ENCODE data around the gene FNDC3B. TPM values are rescaled to one million over a fixed set of nuclear protein-coding genes. Genes with fewer than 3 reads are reported as not detected.

Gene FNDC3B
- total and polyA plus RNA-seq, 4 donors: 13.3 to 175 (median 100) TPM

- DNase-seq (no peak), ATAC-seq (ENCODE audit: insufficient read depth, low FRiP score) (no peak)
- Histone ChIP-seq H3K4me3 (no peak overlapping the region), H3K9ac (ENCODE audit: insufficient read depth in 1 of 2, low read length in 2 of 2) (no peak overlapping the region), H3K27me3 (ENCODE audit: control insufficient read depth in 3 of 3, insufficient read depth in 3 of 3, low read length in 2 of 3) (no peaks in the 10 kb centered on the region), H3K27ac (ENCODE audit: low read depth in 1 of 2, low read length in 1 of 2) (peak overlapping the region; percentile 61 to 76), H3K9me3 (ENCODE audit: control insufficient read depth in 4 of 4, insufficient read depth in 3 of 4, low read length in 3 of 4) (no peaks in the 10 kb centered on the region), H3K36me3 (ENCODE audit: control insufficient read depth in 4 of 4, insufficient read depth in 4 of 4, low read length in 4 of 4) (peaks cover 0 to 6% (median 0%) of the 10 kb centered on the region in 4 donors), H3K4me1 (ENCODE audit: control insufficient read depth in 5 of 5, insufficient read depth in 5 of 5, low read length in 5 of 5) (peaks cover 15 to 55% (median 23%) of the 10 kb centered on the region in 5 donors)
- WGBS, 2 donors: 41 to 69% methylated on average over 2 of the region's 2 CpGs
- no peak for TF ChIP-seq CTCF (IDR thresholded peaks at IDR 0.05; ENCODE audit: control extremely low read depth, extremely low read depth)
Observed at GRCh38 chr3:172135820-172136219, 96.4 kb downstream of the FNDC3B start.

- 83 to 92% methylated on average over 1 of the region's 1 CpG for WGBS, 2 donors
Observed at GRCh38 chr3:172136330-172136729, 97.0 kb downstream of the FNDC3B start.

GRCh38 chr3:172137287-172138192 lies 98.2 kb downstream of the FNDC3B start:
- Histone ChIP-seq H3K27me3 (ENCODE audit: control insufficient read depth in 3 of 3, insufficient read depth in 3 of 3, low read length in 2 of 3) (no peaks in the 10 kb centered on the region), H3K4me3 (no peak overlapping the region), H3K9me3 (ENCODE audit: control insufficient read depth in 4 of 4, insufficient read depth in 3 of 4, low read length in 3 of 4) (no peaks in the 10 kb centered on the region), H3K4me1 (ENCODE audit: control insufficient read depth in 5 of 5, insufficient read depth in 5 of 5, low read length in 5 of 5) (peaks cover 19 to 61% (median 29%) of the 10 kb centered on the region in 5 donors), H3K36me3 (ENCODE audit: control insufficient read depth in 4 of 4, insufficient read depth in 4 of 4, low read length in 4 of 4) (peaks cover 0 to 6% (median 0%) of the 10 kb centered on the region in 4 donors), H3K27ac (ENCODE audit: low read depth in 1 of 2, low read length in 1 of 2) (peak overlapping the region; percentile 72 to 86), H3K9ac (ENCODE audit: insufficient read depth in 1 of 2, low read length in 2 of 2) (peak overlapping the region in 1 of 2 donors; percentile 52)
- no peak for ATAC-seq (ENCODE audit: insufficient read depth, low FRiP score)
- no peak for TF ChIP-seq CTCF (IDR thresholded peaks at IDR 0.05; ENCODE audit: control extremely low read depth, extremely low read depth)
- peak in 2 of 3 donors; percentile 49 to 50 for DNase-seq
- 28 to 32% methylated on average over 2 of the region's 2 CpGs for WGBS, 2 donors

More at GRCh38 chr3:172136330-172136729, 97.0 kb downstream of the FNDC3B start:
- Histone ChIP-seq H3K9ac (ENCODE audit: insufficient read depth in 1 of 2, low read length in 2 of 2) (no peak overlapping the region), H3K27ac (ENCODE audit: low read depth in 1 of 2, low read length in 1 of 2) (peak overlapping the region in 1 of 2 donors; percentile 70), H3K27me3 (ENCODE audit: control insufficient read depth in 3 of 3, insufficient read depth in 3 of 3, low read length in 2 of 3) (no peaks in the 10 kb centered on the region), H3K36me3 (ENCODE audit: control insufficient read depth in 4 of 4, insufficient read depth in 4 of 4, low read length in 4 of 4) (peaks cover 0 to 6% (median 0%) of the 10 kb centered on the region in 4 donors), H3K4me1 (ENCODE audit: control insufficient read depth in 5 of 5, insufficient read depth in 5 of 5, low read length in 5 of 5) (peaks cover 15 to 58% (median 28%) of the 10 kb centered on the region in 5 donors), H3K9me3 (ENCODE audit: control insufficient read depth in 4 of 4, insufficient read depth in 3 of 4, low read length in 3 of 4) (no peaks in the 10 kb centered on the region), H3K4me3 (no peak overlapping the region)
- TF ChIP-seq CTCF (IDR thresholded peaks at IDR 0.05; ENCODE audit: control extremely low read depth, extremely low read depth): no peak
- DNase-seq (no peak), ATAC-seq (ENCODE audit: insufficient read depth, low FRiP score) (no peak)

All from lung (tissue), 12 donors.